HG02870 (cell line): Measurements from ENCODE around the gene ZMYM5.
"Not testable (repeated sequence)": the region's sequence is repeated elsewhere in the genome, so short reads cannot be mapped to it uniquely, and the experiment has no call there.

Experiments used
- ATAC-seq: cut with Tn5 transposase; IDR thresholded peaks from one replicate; pipeline ENCODE4 v1.9.1; 2021; ENCODE audit warnings: mild to moderate bottlenecking, moderate library complexity; ENCODE audit not compliant: unreplicated experiment

Gene ZMYM5

GRCh38 chr13:19822673-19823072 is 40.8 kb downstream of the ZMYM5 start:
- ATAC-seq: no peak

- no peak for ATAC-seq
Observed at GRCh38 chr13:19818223-19818842, 45.1 kb downstream of the ZMYM5 start.

- no peak for ATAC-seq
Observed at GRCh38 chr13:19817510-19818158, 45.8 kb downstream of the ZMYM5 start.

GRCh38 chr13:19817106-19817505 is 46.3 kb downstream of the ZMYM5 start:
- ATAC-seq: no peak

GRCh38 chr13:19815842-19816241 is 47.6 kb downstream of the ZMYM5 start:
- not testable (repeated sequence) for ATAC-seq

- ATAC-seq: no peak
Observed at GRCh38 chr13:19810996-19811881, 52.2 kb downstream of the ZMYM5 start.

- ATAC-seq: no peak
Observed at GRCh38 chr13:19810151-19810550, 53.3 kb downstream of the ZMYM5 start.

GRCh38 chr13:19805765-19806164 is 57.7 kb downstream of the ZMYM5 start:
- ATAC-seq: no peak

GRCh38 chr13:19795956-19796355 is 67.5 kb downstream of the ZMYM5 start:
- ATAC-seq: no peak

- no peak for ATAC-seq
Observed at GRCh38 chr13:19794631-19795030, 68.8 kb downstream of the ZMYM5 start.

GRCh38 chr13:19791953-19792537 is 71.4 kb downstream of the ZMYM5 start:
- ATAC-seq: no peak

- ATAC-seq: peak; percentile 81
Observed at GRCh38 chr13:19782727-19783682, 80.4 kb downstream of the ZMYM5 start, which contains the start of gene PSPC1. Gene PSPC1, minus strand, starts transcription at chr13:19782945. Its CDS starts 188 bp downstream, at chr13:19782757.

GRCh38 chr13:19782049-19782726 is 81.3 kb downstream of the ZMYM5 start:
- ATAC-seq: peak; percentile 44

- no peak for ATAC-seq
Observed at GRCh38 chr13:19781526-19781925, 81.9 kb downstream of the ZMYM5 start.

- ATAC-seq: not testable (repeated sequence)
Observed at GRCh38 chr13:19780753-19781418, 82.6 kb downstream of the ZMYM5 start.
